ENCODE measurements around the gene OMD.

GRCh38 chr9:92397853-92398252 lies 26.4 kb downstream of the OMD start:
- TF ChIP-seq CTCF (conservative IDR thresholded peaks at IDR 0.05) (no peak), EZH2 (IDR thresholded peaks at IDR 0.05; ENCODE audit: low read depth) (no peak)
